Jurkat, Clone E6-1 (cell line): ENCODE data around the gene RBM20. TPM values are rescaled to one million over a fixed set of nuclear protein-coding genes. Genes with fewer than 3 reads are reported as not detected.
"Not testable (repeated sequence)": the region's sequence is repeated elsewhere in the genome, so short reads cannot be mapped to it uniquely, and the experiment has no call there.

Experiments used
- DNase-seq: peaks from one replicate; pipeline ENCODE4 v3.0.0-alpha.2; 2011; ENCODE audit warnings: low read depth, low spot score
- H3K4me3 ChIP-seq: 2 replicates; pipeline ENCODE4 v1.5.1; 2011; ENCODE audit warnings: mild to moderate bottlenecking, low read length, control low read depth, moderate library complexity
- polyA plus RNA-seq: library from polyadenylated mRNA; unstranded; fragments of >200 nt; gene quantifications from one replicate; pipeline ENCODE4 v1.2.1, GENCODE V29; 2012; ENCODE audit warnings: missing spikeins; ENCODE audit not compliant: insufficient read length, insufficient read depth

The RBM20 gene
- polyA plus RNA-seq: not detected

GRCh38 chr10:110643653-110644597 is at the start of gene RBM20:
Gene RBM20, plus strand, starts transcription at chr10:110644336. Its CDS starts 119 bp downstream, at chr10:110644455.
- H3K4me3 ChIP-seq: no peak within 1 kb of the TSS
- no peak for DNase-seq

- no peak for DNase-seq
- H3K4me3 ChIP-seq: no peak overlapping the region
These were observed 46.7 kb upstream of the RBM20 start for GRCh38 chr10:110597476-110597875.

GRCh38 chr10:110600487-110601101 is 43.5 kb upstream of the RBM20 start:
- peak; percentile 66 for DNase-seq
- no peak overlapping the region for H3K4me3 ChIP-seq

GRCh38 chr10:110601581-110601980 is 42.6 kb upstream of the RBM20 start:
- no peak overlapping the region for H3K4me3 ChIP-seq
- DNase-seq: no peak

- DNase-seq: no peak
- H3K4me3 ChIP-seq: no peak overlapping the region
These were observed 36.0 kb upstream of the RBM20 start for GRCh38 chr10:110608087-110608486.

GRCh38 chr10:110609605-110610004 is 34.5 kb upstream of the RBM20 start:
- DNase-seq: no peak
- H3K4me3 ChIP-seq: no peak overlapping the region

GRCh38 chr10:110610308-110610774 is 33.8 kb upstream of the RBM20 start:
- no peak overlapping the region for H3K4me3 ChIP-seq
- peak; percentile 64 for DNase-seq

- not testable (repeated sequence) for H3K4me3 ChIP-seq, DNase-seq
These were observed 33.4 kb upstream of the RBM20 start for GRCh38 chr10:110610781-110611180.

- DNase-seq: peak; percentile 80
- no peak overlapping the region for H3K4me3 ChIP-seq
These were observed 32.0 kb upstream of the RBM20 start for GRCh38 chr10:110612087-110612486.

GRCh38 chr10:110612629-110613028 is 31.5 kb upstream of the RBM20 start:
- no peak for DNase-seq
- no peak overlapping the region for H3K4me3 ChIP-seq

- DNase-seq: no peak
- H3K4me3 ChIP-seq: no peak overlapping the region
These were observed 30.7 kb upstream of the RBM20 start for GRCh38 chr10:110613341-110613995.

GRCh38 chr10:110613996-110614495 is 30.1 kb upstream of the RBM20 start:
- no peak overlapping the region for H3K4me3 ChIP-seq
- DNase-seq: no peak

- no peak overlapping the region for H3K4me3 ChIP-seq
- DNase-seq: no peak
These were observed 28.9 kb upstream of the RBM20 start for GRCh38 chr10:110615057-110615747.

GRCh38 chr10:110616493-110617033 is 27.6 kb upstream of the RBM20 start:
- H3K4me3 ChIP-seq: no peak overlapping the region
- DNase-seq: no peak

GRCh38 chr10:110617425-110618229 is 26.5 kb upstream of the RBM20 start:
- DNase-seq: peak; percentile 58
- no peak overlapping the region for H3K4me3 ChIP-seq

GRCh38 chr10:110618230-110618610 is 25.9 kb upstream of the RBM20 start:
- no peak overlapping the region for H3K4me3 ChIP-seq

GRCh38 chr10:110619514-110620397 is 24.4 kb upstream of the RBM20 start:
- no peak for DNase-seq
- H3K4me3 ChIP-seq: no peak overlapping the region

More at GRCh38 chr10:110618230-110618610, 25.9 kb upstream of the RBM20 start:
- no peak for DNase-seq
